HEK293 (cell line): ENCODE data around the gene B4GALT3.

Experiments used
- ATF2 ChIP-seq: fragments of 450-650 bp; formaldehyde crosslinking; IDR thresholded peaks from 2 replicates; pipeline ENCODE4 v1.5.1; 2016; ENCODE audit warnings: missing biosample characterization, missing genetic modification characterization, low read depth
- GLI4 ChIP-seq: fragments of 450-650 bp; formaldehyde crosslinking; IDR thresholded peaks from 2 replicates; pipeline ENCODE4 v1.5.1; 2016; ENCODE audit warnings: missing biosample characterization, missing genetic modification characterization
- KLF16 ChIP-seq: fragments of 450-650 bp; formaldehyde crosslinking; IDR thresholded peaks from 2 replicates; pipeline ENCODE4 v1.5.1; 2017; ENCODE audit warnings: missing biosample characterization, missing genetic modification characterization
- SALL2 ChIP-seq: fragments of 450-650 bp; formaldehyde crosslinking; IDR thresholded peaks from 2 replicates; pipeline ENCODE4 v1.5.0; 2017; ENCODE audit warnings: missing biosample characterization, mild to moderate bottlenecking, missing genetic modification characterization, borderline replicate concordance
- SETDB1 ChIP-seq: IDR thresholded peaks from one replicate; pipeline ENCODE4 v1.6.1; 2017; ENCODE audit warnings: mild to moderate bottlenecking, low read length, moderate library complexity, mixed read lengths; ENCODE audit not compliant: insufficient read length
- SP7 ChIP-seq: fragments of 450-650 bp; formaldehyde crosslinking; IDR thresholded peaks from 2 replicates; pipeline ENCODE4 v1.5.1; 2016; ENCODE audit warnings: missing biosample characterization, missing genetic modification characterization
- ZFP41 ChIP-seq: fragments of 450-650 bp; formaldehyde crosslinking; IDR thresholded peaks from 2 replicates; pipeline ENCODE4 v1.5.1; 2016; ENCODE audit warnings: missing biosample characterization, missing genetic modification characterization, borderline replicate concordance
- ZNF132 ChIP-seq: fragments of 450-650 bp; formaldehyde crosslinking; IDR thresholded peaks from 2 replicates; pipeline ENCODE4 v1.5.1; 2017; ENCODE audit warnings: missing biosample characterization, missing genetic modification characterization, borderline replicate concordance
- ZNF146 ChIP-seq: fragments of 450-650 bp; formaldehyde crosslinking; IDR thresholded peaks from 2 replicates; pipeline ENCODE4 v1.5.1; 2016; ENCODE audit warnings: missing biosample characterization, missing genetic modification characterization
- ZNF16 ChIP-seq: fragments of 450-650 bp; formaldehyde crosslinking; IDR thresholded peaks from 2 replicates; pipeline ENCODE4 v1.5.1; 2016; ENCODE audit warnings: low read depth, missing biosample characterization, missing genetic modification characterization
- ZNF184 ChIP-seq: fragments of 450-650 bp; IDR thresholded peaks from 2 replicates; pipeline ENCODE4 v1.5.1; 2018; ENCODE audit warnings: missing biosample characterization, mild to moderate bottlenecking, missing genetic modification characterization
- ZNF24 ChIP-seq: fragments of 450-650 bp; formaldehyde crosslinking; IDR thresholded peaks from 2 replicates; pipeline ENCODE4 v1.5.1; 2016; ENCODE audit warnings: missing biosample characterization, missing genetic modification characterization
- ZNF248 ChIP-seq: fragments of 450-650 bp; formaldehyde crosslinking; IDR thresholded peaks from 2 replicates; pipeline ENCODE4 v1.5.1; 2017; ENCODE audit warnings: missing biosample characterization, missing genetic modification characterization
- ZNF280D ChIP-seq: fragments of 450-650 bp; formaldehyde crosslinking; IDR thresholded peaks from 2 replicates; pipeline ENCODE4 v1.5.1; 2016; ENCODE audit warnings: missing biosample characterization, missing genetic modification characterization
- ZNF341 ChIP-seq: fragments of 450-650 bp; formaldehyde crosslinking; IDR thresholded peaks from 2 replicates; pipeline ENCODE4; 2016; ENCODE audit warnings: low read depth, missing biosample characterization, missing genetic modification characterization
- ZNF37A ChIP-seq: fragments of 450-650 bp; IDR thresholded peaks from 2 replicates; pipeline ENCODE4 v1.5.1; 2018; ENCODE audit warnings: missing biosample characterization, missing genetic modification characterization
- ZNF394 ChIP-seq: fragments of 450-650 bp; formaldehyde crosslinking; IDR thresholded peaks from 2 replicates; pipeline ENCODE4 v1.5.1; 2016; ENCODE audit warnings: missing biosample characterization, missing genetic modification characterization, mild to moderate bottlenecking, moderate library complexity, borderline replicate concordance
- ZNF449 ChIP-seq: fragments of 450-650 bp; formaldehyde crosslinking; IDR thresholded peaks from 2 replicates; pipeline ENCODE4 v1.5.1; 2017; ENCODE audit warnings: missing biosample characterization, mild to moderate bottlenecking, missing genetic modification characterization, moderate library complexity
- ZNF473 ChIP-seq: fragments of 450-650 bp; formaldehyde crosslinking; IDR thresholded peaks from 2 replicates; pipeline ENCODE4 v1.5.1; 2017; ENCODE audit warnings: missing biosample characterization, missing genetic modification characterization
- ZNF518A ChIP-seq: fragments of 450-650 bp; formaldehyde crosslinking; conservative IDR thresholded peaks from 2 replicates; pipeline ENCODE4 v1.5.1; 2016; ENCODE audit warnings: low read depth, missing biosample characterization, missing genetic modification characterization
- ZNF626 ChIP-seq: fragments of 450-650 bp; sonication (Bioruptor Pico); formaldehyde crosslinking; IDR thresholded peaks from 2 replicates; pipeline ENCODE4 v1.5.1; 2018; ENCODE audit warnings: missing biosample characterization, missing genetic modification characterization, inconsistent platforms
- ZNF629 ChIP-seq: fragments of 450-650 bp; formaldehyde crosslinking; IDR thresholded peaks from 2 replicates; pipeline ENCODE4 v1.5.1; 2017; ENCODE audit warnings: missing biosample characterization, missing genetic modification characterization
- ZNF830 ChIP-seq: fragments of 450-650 bp; IDR thresholded peaks from 2 replicates; pipeline ENCODE4 v1.5.0; 2018; ENCODE audit warnings: missing biosample characterization, missing genetic modification characterization, low read depth, mild to moderate bottlenecking, moderate library complexity
- ZSCAN30 ChIP-seq: fragments of 450-650 bp; IDR thresholded peaks from 2 replicates; pipeline ENCODE4 v1.5.1; 2018; ENCODE audit warnings: missing biosample characterization, mild to moderate bottlenecking, missing genetic modification characterization, moderate library complexity
- ZSCAN5A ChIP-seq: fragments of 450-650 bp; formaldehyde crosslinking; IDR thresholded peaks from 2 replicates; pipeline ENCODE4 v1.5.1; 2016; ENCODE audit warnings: missing biosample characterization, missing genetic modification characterization

B4GALT3 gene

GRCh38 chr1:161165742-161166668 is 11.3 kb downstream of the B4GALT3 start, which contains the start of gene PPOX (continued):
- TF ChIP-seq ZNF184 = no peak
- TF ChIP-seq ZNF473 (tag by site-specific recombination) = no peak
- TF ChIP-seq SALL2 = no peak
- TF ChIP-seq ZNF37A (tag by site-specific recombination) = no peak
- peak; percentile 53 for TF ChIP-seq ZNF629 (tag by site-specific recombination)
- TF ChIP-seq GLI4 (tag by site-specific recombination) = no peak
- TF ChIP-seq ZNF341 (tag by site-specific recombination) = peak; percentile 99
- TF ChIP-seq ZNF280D (tag by site-specific recombination) = no peak
- peak; percentile 98 for TF ChIP-seq ZNF394 (tag by site-specific recombination)
- TF ChIP-seq ZNF626 (tag by site-specific recombination) = no peak
- TF ChIP-seq ZNF24 (tag by site-specific recombination) = no peak
- peak; percentile 95 for TF ChIP-seq KLF16 (tag by site-specific recombination)
- TF ChIP-seq ZNF518A (tag by site-specific recombination) = no peak
- TF ChIP-seq ZNF830 (tag by site-specific recombination) = no peak
- peak; percentile 77 for TF ChIP-seq ZSCAN30
- no peak for TF ChIP-seq ZNF132 (tag by site-specific recombination)
- no peak for TF ChIP-seq ZNF146 (tag by site-specific recombination)
- TF ChIP-seq ATF2 (tag by site-specific recombination) = no peak
- TF ChIP-seq ZNF16 (tag by site-specific recombination) = no peak
- TF ChIP-seq SP7 = peak; percentile 74
- TF ChIP-seq SETDB1 = no peak
- TF ChIP-seq ZSCAN5A = no peak
- TF ChIP-seq ZNF248 = no peak
- no peak for TF ChIP-seq ZNF449 (tag by site-specific recombination)
- no peak for TF ChIP-seq ZFP41 (tag by site-specific recombination)
